GM21526 (cell line): ENCODE data around the gene PRPS1.
A peak's percentile ranks its signal among the peaks of the same experiment; 100 is the strongest.
"Not testable (repeated sequence)": the region's sequence is repeated elsewhere in the genome, so short reads cannot be mapped to it uniquely, and the experiment has no call there.

ENCODE experiments used
- ATAC-seq: cut with Tn5 transposase; IDR thresholded peaks from one replicate; pipeline ENCODE4 v1.9.1; 2021; ENCODE audit warnings: moderate library complexity; ENCODE audit not compliant: unreplicated experiment, low FRiP score

PRPS1 gene

DNA sequence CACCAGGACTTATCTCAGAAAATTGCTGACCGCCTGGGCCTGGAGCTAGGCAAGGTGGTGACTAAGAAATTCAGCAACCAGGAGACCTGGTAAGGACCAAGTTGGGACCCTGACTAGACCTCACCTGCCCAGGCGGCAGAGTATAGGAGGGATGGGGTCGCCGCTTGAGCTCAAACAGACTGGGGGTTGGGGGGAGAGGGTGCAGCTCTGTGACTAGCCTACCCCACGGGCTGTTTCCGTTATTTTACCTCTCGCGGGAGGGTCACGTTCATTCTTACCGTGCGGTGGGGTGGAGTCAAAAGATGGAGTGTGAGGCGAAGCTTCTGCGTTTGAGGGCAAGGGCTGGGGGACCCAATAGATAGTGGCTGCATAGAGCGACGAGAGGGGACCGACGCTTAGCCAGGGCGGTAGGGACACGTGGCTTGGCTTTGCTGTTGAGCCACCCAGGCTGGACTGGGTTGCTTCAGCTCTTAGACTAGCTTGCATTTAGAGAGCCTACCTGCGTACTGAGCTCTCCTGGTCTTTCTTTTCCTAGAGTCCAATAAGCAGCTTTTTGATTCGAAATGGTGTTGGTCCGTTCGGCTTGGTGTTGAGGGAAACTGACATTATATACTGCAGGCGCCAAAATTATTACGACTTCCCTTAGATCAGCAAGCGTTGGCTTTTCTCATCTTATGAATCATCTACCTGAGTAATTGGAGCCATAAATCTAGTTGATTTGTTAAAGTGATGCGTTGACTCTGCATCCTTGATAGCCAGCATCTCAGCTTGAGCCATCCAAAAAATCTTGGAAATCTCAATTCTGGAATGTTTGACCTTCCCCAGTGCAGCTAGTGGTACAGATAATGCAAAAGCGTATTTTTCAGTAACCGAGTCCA, 591 bp downstream of the PRPS1 start:
- peak; percentile 43 for ATAC-seq

DNA sequence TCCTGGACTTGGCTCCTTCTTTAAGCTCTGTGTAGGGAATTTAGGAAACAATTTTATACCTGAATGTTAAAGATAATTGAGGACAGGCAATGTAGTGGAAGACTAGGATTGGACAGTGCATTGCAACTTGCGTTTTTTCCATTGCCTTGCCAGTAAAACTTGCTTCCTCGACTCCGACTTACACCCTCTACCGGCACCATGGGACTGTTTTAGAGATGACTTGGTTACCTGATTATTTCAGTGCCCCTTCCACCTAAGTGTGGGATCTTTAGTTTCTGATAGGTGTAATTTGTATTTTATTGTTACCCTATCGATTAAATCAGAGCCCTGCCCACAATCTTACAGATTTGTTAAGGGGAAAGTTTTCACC, 1.2 kb downstream of the PRPS1 start:
- no peak for ATAC-seq

DNA sequence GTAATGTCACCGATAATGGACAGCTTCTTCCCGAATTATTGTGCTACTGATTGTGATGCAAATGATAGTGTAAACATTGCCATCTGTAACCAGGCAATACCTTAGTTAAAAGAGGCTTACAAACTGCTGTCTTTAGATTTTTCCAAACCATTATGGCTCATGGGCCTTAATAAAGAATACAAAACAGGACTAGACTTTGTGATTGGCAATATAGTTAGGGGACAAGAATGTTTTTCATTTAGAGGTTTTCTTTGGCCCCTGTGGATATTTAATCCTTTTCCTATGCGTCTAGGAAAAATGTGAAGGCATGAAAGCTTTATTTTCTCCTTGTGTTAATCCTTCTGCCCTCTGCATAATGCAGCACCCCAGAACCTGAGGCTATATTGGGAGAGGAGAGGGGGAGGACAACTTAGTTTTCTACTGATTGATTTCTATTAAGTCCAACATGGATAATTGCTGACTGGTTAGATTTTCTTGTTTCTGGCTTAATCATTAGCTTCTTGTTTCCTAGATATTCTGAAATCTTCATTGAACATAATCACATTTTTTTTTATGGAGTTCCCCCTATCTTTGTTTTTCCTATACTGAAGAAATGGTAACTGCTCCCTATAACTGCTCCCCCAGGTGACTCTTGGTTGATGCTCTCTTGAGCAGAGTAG, 1.9 kb downstream of the PRPS1 start:
- ATAC-seq = no peak

DNA sequence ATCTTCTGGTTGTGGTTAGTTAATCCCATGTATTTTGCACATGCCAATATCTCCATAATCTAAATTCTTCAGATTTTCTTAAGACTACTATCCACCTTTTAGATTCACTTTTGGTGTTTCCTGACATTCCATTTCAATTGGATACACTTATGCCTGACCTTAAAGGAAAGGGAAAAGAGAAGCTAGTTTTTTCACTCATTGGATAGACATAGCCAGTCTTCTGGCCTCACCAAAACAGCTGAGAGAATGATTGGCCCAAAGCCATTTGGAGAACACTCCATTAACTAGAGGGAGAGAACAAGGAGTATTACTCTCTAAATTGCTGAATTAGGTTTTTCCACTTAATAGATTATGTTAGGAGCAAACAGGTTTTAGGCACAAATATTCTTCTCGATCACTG, 4.0 kb downstream of the PRPS1 start:
- ATAC-seq = no peak

DNA sequence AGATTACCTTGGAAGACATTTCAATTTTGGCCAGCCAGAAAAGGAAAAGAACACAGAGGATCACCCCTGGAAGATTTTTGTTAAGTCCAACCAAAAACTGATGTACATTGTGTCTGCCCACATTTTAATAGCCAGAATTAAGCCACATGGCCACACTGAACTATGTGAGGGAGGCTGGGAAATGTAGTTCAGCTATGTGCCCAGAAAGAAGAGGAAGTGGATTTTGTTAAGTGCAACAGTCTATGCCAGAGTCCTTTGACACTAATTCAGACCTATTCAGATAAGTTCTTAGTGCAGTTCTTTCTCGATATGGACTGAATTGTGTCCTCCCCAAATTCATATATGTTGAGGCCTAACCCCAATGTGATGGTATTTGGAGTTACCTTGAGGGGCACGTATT, 18.4 kb downstream of the PRPS1 start:
- ATAC-seq = no peak

GRCh38 chrX:107648332-107648731, 20.0 kb downstream of the PRPS1 start:
- no peak for ATAC-seq

GRCh38 chrX:107654566-107654871, 26.2 kb downstream of the PRPS1 start:
- no peak for ATAC-seq

GRCh38 chrX:107654872-107655761, 26.8 kb downstream of the PRPS1 start:
- peak; percentile 76 for ATAC-seq

DNA sequence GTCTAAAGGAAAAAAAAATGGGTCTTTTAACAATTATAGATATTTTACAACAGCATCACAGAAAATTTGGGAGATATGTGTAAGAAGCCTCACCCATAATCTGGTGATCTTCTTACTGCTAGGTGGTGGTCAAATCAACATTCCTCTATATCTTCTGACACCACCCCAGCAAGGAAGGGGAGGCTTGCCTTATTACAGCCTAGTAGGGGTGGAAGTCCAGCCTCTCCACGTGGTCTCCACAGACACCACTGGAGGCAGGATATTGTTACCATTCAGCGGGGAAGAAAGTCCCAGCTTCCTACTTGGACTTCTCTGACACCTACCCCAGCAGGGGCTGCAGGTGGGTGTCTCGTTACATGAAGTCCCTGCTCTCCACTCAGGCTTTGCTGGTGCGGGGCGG, 28.7 kb downstream of the PRPS1 start:
- no peak for ATAC-seq

- no peak for ATAC-seq
Observed at GRCh38 chrX:107658660-107659059, 30.4 kb downstream of the PRPS1 start.

DNA sequence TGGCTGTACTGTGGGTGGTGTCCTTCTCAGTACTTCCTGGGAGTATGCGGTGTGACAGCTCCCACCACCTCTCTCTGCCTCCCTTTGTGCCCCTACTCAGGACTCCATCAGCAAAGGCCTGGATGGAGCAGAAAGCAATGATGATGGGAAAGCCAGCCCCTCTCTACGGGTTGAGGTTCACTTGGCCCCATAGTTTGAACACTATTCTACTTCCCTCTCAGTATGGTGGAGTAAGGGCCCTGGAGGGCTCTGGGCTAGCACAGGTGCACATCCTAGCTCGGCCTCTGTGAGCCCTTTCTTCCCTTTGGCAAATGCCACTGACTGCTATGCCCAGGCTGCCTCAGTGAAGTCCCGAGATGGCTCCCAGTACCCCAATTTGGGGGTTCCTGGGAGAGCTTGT, 31.0 kb downstream of the PRPS1 start:
- ATAC-seq = no peak

DNA sequence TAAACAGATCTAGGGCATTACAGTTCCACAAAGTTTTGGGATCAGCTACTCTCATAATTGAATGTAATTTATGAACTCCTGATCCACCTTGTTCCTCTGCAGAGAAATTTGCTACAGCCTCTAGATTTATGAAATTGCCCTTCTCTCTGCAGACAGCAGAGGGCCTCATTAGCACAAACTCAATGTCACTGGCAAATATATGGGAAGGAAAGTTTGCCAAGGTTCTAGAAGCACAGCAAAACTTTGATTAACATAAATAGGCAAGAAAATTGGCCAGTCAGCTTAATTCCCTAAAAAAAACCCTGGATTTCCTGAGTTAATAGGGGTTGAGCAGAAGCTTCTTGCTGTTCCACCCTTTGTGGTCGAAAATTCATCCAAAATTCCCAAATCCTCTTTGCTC, 31.5 kb downstream of the PRPS1 start:
- ATAC-seq = no peak

GRCh38 chrX:107662145-107662544, 33.8 kb downstream of the PRPS1 start:
- no peak for ATAC-seq

GRCh38 chrX:107662824-107663223, 34.5 kb downstream of the PRPS1 start:
- no peak for ATAC-seq

GRCh38 chrX:107666931-107667330, 38.6 kb downstream of the PRPS1 start:
- no peak for ATAC-seq

- no peak for ATAC-seq
Observed at GRCh38 chrX:107667426-107667825, 39.1 kb downstream of the PRPS1 start.

GRCh38 chrX:107668710-107669109, 40.4 kb downstream of the PRPS1 start:
- not testable (repeated sequence) for ATAC-seq

GRCh38 chrX:107669261-107669660, 41.0 kb downstream of the PRPS1 start:
- ATAC-seq = no peak

GRCh38 chrX:107669885-107670628, 41.7 kb downstream of the PRPS1 start:
- ATAC-seq = no peak

GRCh38 chrX:107671256-107671655, 42.9 kb downstream of the PRPS1 start:
- ATAC-seq = not testable (repeated sequence)

DNA sequence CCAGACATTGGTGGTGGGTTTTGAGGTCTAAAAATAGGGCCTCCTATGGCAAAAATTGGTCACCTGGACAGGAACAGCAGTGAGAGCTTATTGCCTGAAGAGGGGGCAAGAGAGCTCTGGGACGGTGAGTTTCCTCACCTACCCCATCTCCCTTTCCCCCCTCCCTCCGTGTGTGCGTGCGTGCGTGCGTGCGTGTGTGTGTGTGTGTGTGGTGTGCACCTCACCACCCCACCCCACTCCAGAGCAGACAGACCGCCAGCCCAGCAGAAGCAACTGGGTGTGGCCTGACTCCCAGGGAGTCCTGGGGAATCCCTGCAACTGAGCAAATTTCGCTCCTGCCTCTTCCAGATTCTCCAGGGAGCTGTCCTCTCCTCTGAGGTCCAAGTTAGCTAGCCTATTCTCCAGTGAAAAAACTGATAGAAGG, 44.7 kb downstream of the PRPS1 start:
- no peak for ATAC-seq
